Hepatocyte (in vitro differentiated cells): ENCODE data around the gene COPRS.

Experiments
- EZH2 ChIP-seq: fragments of 200-600 bp; sonication (generic); IDR thresholded peaks from 2 replicates; pipeline ENCODE4 v1.6.1; 2016; ENCODE audit warnings: antibody characterized with exemption, mild to moderate bottlenecking, borderline replicate concordance
- EZH2phosphoT487 ChIP-seq: fragments of 200-600 bp; sonication (generic); IDR thresholded peaks from one replicate; pipeline ENCODE4 v1.6.1; 2018; ENCODE audit warnings: antibody characterized with exemption, mild to moderate bottlenecking, low read depth, moderate library complexity; ENCODE audit not compliant: unreplicated experiment, severe bottlenecking
- TF ChIP-seq, protein P1 (sequence below): fragments of 200-600 bp; sonication (generic); IDR thresholded peaks from 2 replicates; pipeline ENCODE4 v1.5.1; 2016; ENCODE audit warnings: antibody characterized with exemption, mild to moderate bottlenecking; ENCODE audit not compliant: poor library complexity

DNA sequence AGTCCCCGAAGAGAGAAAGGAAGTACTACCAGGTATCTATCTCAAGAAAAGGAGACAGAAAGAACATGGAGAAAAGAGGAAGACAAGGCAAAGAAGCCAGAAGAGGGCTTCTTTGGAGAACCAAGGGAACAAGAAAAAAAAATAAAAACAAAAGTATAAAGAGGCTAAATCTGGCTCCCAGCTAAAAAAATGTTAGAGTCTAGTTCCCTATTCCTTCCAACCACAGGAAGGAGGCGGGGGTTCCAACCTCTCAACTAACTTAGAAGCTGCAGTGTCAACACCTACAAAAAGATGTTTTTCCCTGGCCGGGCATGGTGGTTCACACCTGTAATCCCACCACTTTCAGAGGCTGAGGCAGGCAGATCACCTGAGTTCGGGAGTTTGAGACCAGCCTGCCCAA lies 29.1 kb upstream of the COPRS start:
- TF ChIP-seq EZH2phosphoT487: no peak
- TF ChIP-seq, protein P1, sequence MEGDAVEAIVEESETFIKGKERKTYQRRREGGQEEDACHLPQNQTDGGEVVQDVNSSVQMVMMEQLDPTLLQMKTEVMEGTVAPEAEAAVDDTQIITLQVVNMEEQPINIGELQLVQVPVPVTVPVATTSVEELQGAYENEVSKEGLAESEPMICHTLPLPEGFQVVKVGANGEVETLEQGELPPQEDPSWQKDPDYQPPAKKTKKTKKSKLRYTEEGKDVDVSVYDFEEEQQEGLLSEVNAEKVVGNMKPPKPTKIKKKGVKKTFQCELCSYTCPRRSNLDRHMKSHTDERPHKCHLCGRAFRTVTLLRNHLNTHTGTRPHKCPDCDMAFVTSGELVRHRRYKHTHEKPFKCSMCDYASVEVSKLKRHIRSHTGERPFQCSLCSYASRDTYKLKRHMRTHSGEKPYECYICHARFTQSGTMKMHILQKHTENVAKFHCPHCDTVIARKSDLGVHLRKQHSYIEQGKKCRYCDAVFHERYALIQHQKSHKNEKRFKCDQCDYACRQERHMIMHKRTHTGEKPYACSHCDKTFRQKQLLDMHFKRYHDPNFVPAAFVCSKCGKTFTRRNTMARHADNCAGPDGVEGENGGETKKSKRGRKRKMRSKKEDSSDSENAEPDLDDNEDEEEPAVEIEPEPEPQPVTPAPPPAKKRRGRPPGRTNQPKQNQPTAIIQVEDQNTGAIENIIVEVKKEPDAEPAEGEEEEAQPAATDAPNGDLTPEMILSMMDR: no peak
- TF ChIP-seq EZH2: no peak
